GM13977 (cell line): Measurements from ENCODE around the gene ZBTB8OS.
"Not testable (repeated sequence)": the region's sequence is repeated elsewhere in the genome, so short reads cannot be mapped to it uniquely, and the experiment has no call there.

Experiments
- DNase-seq: peaks from one replicate; pipeline ENCODE4 v3.0.0; 2012; ENCODE audit warnings: low spot score
- in situ Hi-C: fragments of 300-500 bp; cut with MboI; formaldehyde crosslinking; loops from one replicate; pipeline ENCODE4 v1.12.0; 2022; ENCODE audit warnings: low sequenced_read_pairs, low pct_unique_long_range_greater_than_20kb, mixed read lengths, inconsistent platforms; ENCODE audit not compliant: unreplicated experiment
- TF ChIP-seq, protein P1 (sequence below): IDR thresholded peaks from 2 replicates; pipeline ENCODE4 v1.5.1; 2012; ENCODE audit warnings: mild to moderate bottlenecking, control low read depth; ENCODE audit not compliant: insufficient read depth; ENCODE audit errors: extremely low read depth, missing control alignments

Gene ZBTB8OS

DNA sequence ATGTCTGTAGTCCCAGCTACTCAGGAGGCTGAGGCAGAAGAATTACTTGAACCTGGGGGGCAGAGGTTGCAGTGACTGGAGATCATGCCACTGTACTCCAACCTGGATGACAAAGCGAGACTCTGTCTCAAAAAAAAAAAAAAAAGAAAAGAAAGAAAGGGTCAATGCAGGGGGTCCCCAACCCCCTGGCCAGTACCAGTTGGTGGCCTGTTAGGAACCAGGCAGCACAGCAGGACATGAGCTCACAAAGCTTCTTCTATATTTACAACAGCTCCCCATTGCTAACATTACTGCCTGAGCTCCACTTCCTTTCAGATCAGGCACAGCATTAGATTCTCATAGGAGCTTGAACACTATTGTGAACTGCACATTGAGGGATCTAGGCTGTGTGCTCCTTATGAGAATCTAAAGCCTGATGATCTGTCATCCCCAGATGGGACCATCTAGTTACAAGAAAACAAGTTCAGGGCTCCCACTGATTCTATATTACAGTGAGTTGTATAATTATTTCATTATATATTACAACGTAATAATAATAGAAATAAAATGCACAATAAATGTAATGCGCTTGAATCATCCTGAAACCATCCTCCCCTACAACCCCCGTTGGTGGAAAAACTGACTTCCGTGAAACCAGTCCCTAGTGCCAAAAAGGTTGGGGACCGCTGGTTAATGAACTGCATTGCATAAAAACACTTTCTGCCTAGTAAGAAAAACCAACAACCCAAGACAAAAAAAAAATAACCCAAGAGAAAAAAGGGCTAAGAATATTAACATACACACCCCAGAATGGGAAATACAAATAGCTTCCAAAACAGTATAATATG, 2.8 kb downstream of the ZBTB8OS start:
- TF ChIP-seq, protein P1, sequence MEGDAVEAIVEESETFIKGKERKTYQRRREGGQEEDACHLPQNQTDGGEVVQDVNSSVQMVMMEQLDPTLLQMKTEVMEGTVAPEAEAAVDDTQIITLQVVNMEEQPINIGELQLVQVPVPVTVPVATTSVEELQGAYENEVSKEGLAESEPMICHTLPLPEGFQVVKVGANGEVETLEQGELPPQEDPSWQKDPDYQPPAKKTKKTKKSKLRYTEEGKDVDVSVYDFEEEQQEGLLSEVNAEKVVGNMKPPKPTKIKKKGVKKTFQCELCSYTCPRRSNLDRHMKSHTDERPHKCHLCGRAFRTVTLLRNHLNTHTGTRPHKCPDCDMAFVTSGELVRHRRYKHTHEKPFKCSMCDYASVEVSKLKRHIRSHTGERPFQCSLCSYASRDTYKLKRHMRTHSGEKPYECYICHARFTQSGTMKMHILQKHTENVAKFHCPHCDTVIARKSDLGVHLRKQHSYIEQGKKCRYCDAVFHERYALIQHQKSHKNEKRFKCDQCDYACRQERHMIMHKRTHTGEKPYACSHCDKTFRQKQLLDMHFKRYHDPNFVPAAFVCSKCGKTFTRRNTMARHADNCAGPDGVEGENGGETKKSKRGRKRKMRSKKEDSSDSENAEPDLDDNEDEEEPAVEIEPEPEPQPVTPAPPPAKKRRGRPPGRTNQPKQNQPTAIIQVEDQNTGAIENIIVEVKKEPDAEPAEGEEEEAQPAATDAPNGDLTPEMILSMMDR, result no peak
- in situ Hi-C loops, result no loop called here

DNA sequence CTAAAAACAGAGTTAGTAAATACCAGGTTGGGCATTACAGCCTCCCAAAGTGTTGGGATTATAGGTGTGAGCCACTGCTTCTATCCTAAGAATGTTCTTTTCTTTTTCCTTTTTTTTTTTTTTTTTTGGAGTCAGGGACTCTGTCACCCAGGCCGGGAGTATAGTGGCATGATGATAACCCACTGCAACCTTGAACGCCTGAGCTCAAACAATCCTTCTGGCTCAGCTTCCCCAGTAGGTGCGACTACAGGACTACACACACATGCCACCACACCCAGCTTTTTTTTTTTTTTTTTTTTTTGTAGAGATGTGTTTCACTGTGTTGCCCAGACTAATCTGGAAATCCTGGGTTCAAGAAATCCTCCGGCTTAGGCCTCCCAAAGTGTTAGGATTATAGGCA, 5.9 kb downstream of the ZBTB8OS start:
- no peak for DNase-seq
- TF ChIP-seq, protein P1, result no peak
- in situ Hi-C loops, result no loop called here

More for the DNA sequence above, 2.8 kb downstream of the ZBTB8OS start:
- DNase-seq, result no peak

DNA sequence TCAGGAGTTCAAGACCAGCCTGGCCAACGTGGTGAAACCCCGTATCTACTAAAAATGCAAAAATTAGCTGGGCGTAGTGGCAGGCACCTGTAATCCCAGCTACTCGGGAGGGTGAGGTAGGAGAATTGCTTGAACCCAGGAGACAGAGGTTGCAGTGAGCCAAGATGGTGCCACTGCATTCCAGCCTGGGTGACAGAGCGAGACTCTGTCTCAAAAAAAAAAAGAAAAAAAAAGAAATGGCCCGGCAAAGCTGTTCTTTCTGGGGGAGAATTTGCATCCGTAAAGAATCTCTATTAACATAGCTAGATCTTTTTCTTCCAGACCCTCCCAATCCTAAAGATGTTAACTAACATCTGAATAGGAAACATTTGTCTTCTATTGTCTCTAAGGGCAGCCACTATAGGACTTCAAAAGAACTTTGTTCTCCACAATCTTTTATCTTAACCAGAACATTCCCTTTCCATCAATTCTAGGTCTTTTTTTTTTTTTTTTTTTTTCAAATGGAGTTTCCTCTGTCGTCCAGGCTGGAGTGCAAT, 8.0 kb downstream of the ZBTB8OS start:
- DNase-seq, in situ Hi-C loops: not testable (repeated sequence)

DNA sequence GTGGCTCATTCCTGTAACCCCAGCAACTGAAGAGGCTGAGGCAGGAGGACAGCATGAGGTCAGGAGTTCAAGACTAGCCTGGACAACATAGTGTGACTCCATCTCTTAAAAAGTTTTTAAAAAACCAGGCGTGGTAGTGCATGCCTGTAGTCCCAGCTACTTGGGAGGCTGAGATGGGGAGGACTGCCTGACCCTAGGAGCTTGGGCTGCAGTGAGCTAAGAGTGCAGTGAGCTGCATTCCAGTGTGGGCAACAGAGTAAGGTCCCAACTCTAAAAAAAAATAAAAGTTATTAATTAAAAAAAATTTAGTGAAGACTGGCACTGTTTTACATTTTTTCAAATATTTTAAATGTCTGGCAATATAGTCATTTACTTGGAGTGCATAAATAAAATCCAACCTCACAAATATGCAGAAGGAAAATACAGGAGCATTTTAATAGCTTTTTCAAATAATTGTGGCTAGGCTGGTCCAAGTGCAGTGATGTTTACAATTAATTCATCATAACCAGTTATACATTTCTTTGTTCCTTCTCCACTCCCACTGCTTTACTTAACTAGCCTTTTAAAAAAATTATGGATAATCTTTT, 10.8 kb downstream of the ZBTB8OS start:
- in situ Hi-C loops, result no loop called here
- TF ChIP-seq, protein P1, result no peak

DNA sequence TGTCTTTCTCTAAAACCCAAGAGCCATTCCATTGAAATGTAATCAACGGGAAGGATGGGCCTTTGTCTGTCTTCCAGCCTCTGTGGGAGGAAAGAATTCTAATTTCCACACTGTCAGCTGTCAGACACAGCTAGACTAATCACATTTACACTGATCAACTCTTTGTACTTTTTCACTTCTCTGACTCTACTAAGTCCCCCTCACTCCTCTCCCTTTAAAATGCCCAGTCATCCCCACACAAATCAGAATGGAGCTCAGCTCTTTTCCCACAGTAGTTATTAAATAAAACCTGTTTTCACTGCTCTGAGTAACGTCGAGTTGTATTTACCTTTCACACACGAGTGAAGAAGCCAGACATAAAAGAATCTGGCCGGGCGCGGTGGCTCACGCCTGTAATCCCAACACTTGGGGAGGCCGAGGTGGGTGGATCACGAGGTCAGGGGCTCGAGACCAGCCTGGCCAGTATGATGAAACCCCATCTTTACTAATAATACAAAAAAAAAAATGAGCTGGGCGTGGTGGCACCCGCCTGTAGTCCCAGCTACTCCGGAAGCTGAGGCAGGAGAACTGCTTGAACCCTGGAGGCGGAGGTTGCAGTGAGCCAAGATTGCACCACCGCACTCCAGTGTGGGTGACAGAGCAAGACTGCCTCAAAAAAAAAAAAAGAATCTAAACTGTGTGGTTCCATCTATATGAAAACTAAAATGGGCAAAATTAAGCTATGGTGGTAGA, 13.3 kb downstream of the ZBTB8OS start:
- in situ Hi-C loops, result no loop called here
- TF ChIP-seq, protein P1, result no peak
- no peak for DNase-seq

More for the DNA sequence above, 10.8 kb downstream of the ZBTB8OS start:
- no peak for DNase-seq

DNA sequence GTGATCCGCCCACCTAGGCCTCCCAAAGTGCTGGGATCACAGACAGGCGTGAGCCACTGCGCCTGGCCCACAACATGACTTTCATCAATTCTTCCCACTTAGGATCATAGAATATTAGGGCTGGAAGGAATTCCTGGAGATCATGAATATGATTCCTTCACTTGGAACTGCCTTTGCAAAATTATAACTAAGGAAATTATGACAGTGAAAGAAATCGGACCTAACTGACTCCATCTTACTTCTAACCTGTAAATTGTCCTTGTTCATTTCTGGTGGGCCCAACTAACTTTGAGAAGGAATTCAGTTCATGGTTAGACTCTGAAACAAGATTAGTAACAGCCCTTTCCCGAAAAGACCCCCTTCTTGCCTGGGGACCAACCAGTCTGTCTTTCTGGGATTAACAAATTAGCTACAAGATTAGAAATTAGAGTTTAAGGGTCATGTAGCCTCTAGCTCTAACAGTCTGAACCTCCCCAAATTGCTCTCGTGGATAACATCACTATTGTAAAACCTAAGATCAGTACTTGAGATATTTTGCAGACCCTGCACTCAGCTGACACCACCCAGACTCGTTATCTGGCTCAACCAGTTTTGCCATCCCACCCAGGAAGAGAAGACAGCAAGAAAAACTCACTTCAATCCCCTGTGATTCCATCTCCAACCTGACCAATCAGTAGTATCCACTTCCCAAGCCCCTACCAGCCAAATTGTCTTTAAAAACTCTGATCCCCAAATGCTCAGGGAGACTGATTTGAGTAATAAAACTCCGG, 14.7 kb downstream of the ZBTB8OS start:
- in situ Hi-C loops, result no loop called here
- no peak for DNase-seq
- TF ChIP-seq, protein P1, result no peak
